GM10266 (cell line): Measurements from ENCODE around the gene RARRES2.

Experiments used
- DNase-seq: peaks from one replicate; pipeline ENCODE4 v3.0.0; 2012; ENCODE audit errors: extremely low spot score
- CTCF ChIP-seq: IDR thresholded peaks from 2 replicates; pipeline ENCODE4 v1.5.1; 2012; ENCODE audit warnings: mild to moderate bottlenecking, low read depth; ENCODE audit not compliant: control insufficient read depth, insufficient read depth; ENCODE audit errors: missing control alignments

RARRES2 gene

GRCh38 chr7:150360363-150361058, 19.1 kb upstream of the RARRES2 start:
- TF ChIP-seq CTCF: no peak
- no peak for DNase-seq

- TF ChIP-seq CTCF: no peak
- no peak for DNase-seq
Measured at GRCh38 chr7:150359622-150360362, 18.4 kb upstream of the RARRES2 start.

- TF ChIP-seq CTCF: no peak
- DNase-seq: no peak
Measured at GRCh38 chr7:150358988-150359621, 17.7 kb upstream of the RARRES2 start.

GRCh38 chr7:150358433-150358832, 17.0 kb upstream of the RARRES2 start:
- DNase-seq: no peak
- TF ChIP-seq CTCF: no peak

GRCh38 chr7:150357771-150358427, 16.5 kb upstream of the RARRES2 start:
- TF ChIP-seq CTCF: no peak
- no peak for DNase-seq

GRCh38 chr7:150357270-150357669, 15.8 kb upstream of the RARRES2 start:
- no peak for TF ChIP-seq CTCF
- no peak for DNase-seq
